GM20000 (cell line): Measurements from ENCODE around the gene CHD1L.
"Not testable (repeated sequence)": the region's sequence is repeated elsewhere in the genome, so short reads cannot be mapped to it uniquely, and the experiment has no call there.

Experiments used
- DNase-seq: peaks from one replicate; pipeline ENCODE4 v3.0.0; 2012; ENCODE audit warnings: low spot score
- CTCF ChIP-seq: IDR thresholded peaks from 2 replicates; pipeline ENCODE4 v1.5.1; 2012; ENCODE audit warnings: mild to moderate bottlenecking, control low read depth; ENCODE audit errors: extremely low read depth, missing control alignments

Gene CHD1L

GRCh38 chr1:147242449-147243227 is at the start of gene CHD1L:
Gene CHD1L, plus strand, starts transcription at chr1:147242684. Its CDS starts 20 bp downstream, at chr1:147242704.
- TF ChIP-seq CTCF = peak; percentile 90
- DNase-seq = peak; percentile 95

- DNase-seq = not testable (repeated sequence)
Measured at GRCh38 chr1:147197324-147197723, 45.2 kb upstream of the CHD1L start.

- TF ChIP-seq CTCF = no peak
- no peak for DNase-seq
Measured at GRCh38 chr1:147201276-147201675, 41.2 kb upstream of the CHD1L start.

GRCh38 chr1:147201786-147202185 is 40.7 kb upstream of the CHD1L start:
- TF ChIP-seq CTCF = no peak
- no peak for DNase-seq

- DNase-seq = no peak
- no peak for TF ChIP-seq CTCF
Measured at GRCh38 chr1:147202576-147202975, 39.9 kb upstream of the CHD1L start.

GRCh38 chr1:147204080-147204479 is 38.4 kb upstream of the CHD1L start:
- DNase-seq = no peak
- TF ChIP-seq CTCF = no peak

- TF ChIP-seq CTCF = no peak
- DNase-seq = no peak
Measured at GRCh38 chr1:147207192-147207591, 35.3 kb upstream of the CHD1L start.

GRCh38 chr1:147208619-147209018 is 33.9 kb upstream of the CHD1L start:
- no peak for TF ChIP-seq CTCF
- DNase-seq = no peak
